Psoas muscle (tissue), 8 donors: Measurements from ENCODE around the gene SYNGAP1. TPM values are rescaled to one million over a fixed set of nuclear protein-coding genes. Genes with fewer than 3 reads are reported as not detected.
A peak's percentile ranks its signal among the peaks of the same experiment; 100 is the strongest.

Experiments used
- ATAC-seq, 4 donors: fragments of 200-7000 bp; cut with Tn5 transposase; one replicate each; pipeline ENCODE4 v1.9.1; 2020; ENCODE audit warnings: moderate library complexity in 3 of 4, mild to moderate bottlenecking in 2 of 4
- DNase-seq, 2 donors: peaks; one replicate each; pipeline ENCODE4 v3.0.0-alpha.2; 2020
- H3K27ac ChIP-seq: fragments of 200-600 bp; one replicate; pipeline ENCODE4 v1.8.0; 2022
- H3K27me3 ChIP-seq, 3 donors: fragments of 200-600 bp in 1 of 3; one replicate each; pipeline versions ENCODE4 v1.6.1 to v1.8.0; 2013 to 2022; ENCODE audit warnings: low read length in 2 of 3, mild to moderate bottlenecking in 2 of 3, moderate library complexity in 1 of 3; ENCODE audit not compliant: insufficient read depth in 3 of 3
- H3K36me3 ChIP-seq, 2 donors: fragments of 200-600 bp in 1 of 2; one replicate each; pipeline versions ENCODE4 v1.6.1 to v1.8.0; 2013 to 2022; ENCODE audit warnings: low read depth in 1 of 2, mild to moderate bottlenecking in 1 of 2, moderate library complexity in 1 of 2; ENCODE audit not compliant: insufficient read depth in 1 of 2
- H3K4me1 ChIP-seq: fragments of 200-600 bp; one replicate; pipeline ENCODE4 v1.8.0; 2022
- H3K4me3 ChIP-seq: fragments of 200-600 bp; one replicate; pipeline ENCODE4 v1.8.0; 2022; ENCODE audit warnings: mild to moderate bottlenecking
- H3K9me3 ChIP-seq: fragments of 200-600 bp; one replicate; pipeline ENCODE4 v1.8.0; 2022
- CTCF ChIP-seq: fragments of 200-600 bp; IDR thresholded peaks from one replicate; pipeline ENCODE4 v1.8.0; 2022; ENCODE audit warnings: antibody characterized with exemption
- WGBS, 3 donors: extraction: QIAGEN DNeasy Blood & Tissue Kit; methylation state at CpG; one replicate each; pipeline versions ENCODE4 v1.1.6 to v1.1.7; 2013; 5-methylcytosine and 5-hydroxymethylcytosine counted together
- intact Hi-C, 2 donors: fragments of 100-400 bp; cut with DNase I; formaldehyde crosslinking; loops; one replicate each; pipeline versions ENCODE4 v1.11.0 to v1.14.2; 2022
- polyA plus RNA-seq, 3 donors: library from polyadenylated mRNA; stranded (reverse); fragments of 200-250 nt; gene quantifications; one replicate each; pipeline ENCODE4 v1.2.3, GENCODE V29; 2013
- total RNA-seq, 4 donors: library from RNA; stranded (reverse); fragmentation: NEBNext Ultra II Directional in 2 of 4; extraction: Animal tissue kit (Norgen Biotek cat#: 25700) in 2 of 4; gene quantifications; one replicate each; pipeline versions ENCODE4 v1.2.1 to v1.2.4, GENCODE V29; 2021 to 2023
- donor health status: healthy with polysubstance abuse.
- donor health status: DM: no; HTN: no; CAD: no; lungs with moderate emphysema.
- donor health status: Bipolar disorder and iron deficiency.
- donor health status: healthy.
- donor health status: DM: yes; HTN: yes; CAD: no.
- donor health status: DM: no; HTN: no; CAD: no.
- donor health status: DM: no; HTN: no; CAD: no.
- donor health status: DM: yes; HTN: yes; CAD: no.

SYNGAP1 gene
- total and polyA plus RNA-seq, 7 donors = 0.70 to 4.3 (median 2.2) TPM

- H3K9me3 ChIP-seq = no peaks in the 10 kb centered on the region
- WGBS, 3 donors = 3 to 5% (median 4%) methylated on average over 25 of the region's 25 CpGs
- ATAC-seq (peak in 1 of 4 donors; percentile 20), DNase-seq (no peak)
- no peak for TF ChIP-seq CTCF
- intact Hi-C loops = loop anchor here in 1 of 2 donors (10.0 kb wide), 1 partner anchor 213 kb away; the partner anchor contains the start of genes HSD17B8, RING1, RXRB and SLC39A7
- H3K27ac ChIP-seq = peak overlapping the region; percentile 88
- peaks cover 18% of the 10 kb centered on the region for H3K4me1 ChIP-seq
- peak overlapping the region; percentile 73 for H3K4me3 ChIP-seq
- H3K36me3 ChIP-seq = peaks cover 3 to 44% of the 10 kb centered on the region in 2 donors
- no peaks in the 10 kb centered on the region for H3K27me3 ChIP-seq
Measured at GRCh38 chr6:33417128-33417902, 2.5 kb upstream of the SYNGAP1 start.

GRCh38 chr6:33417903-33418689 is 1.8 kb upstream of the SYNGAP1 start, which contains the start of gene CUTA:
Gene CUTA, minus strand, starts transcription at chr6:33418107. Its CDS starts 107 bp downstream, at chr6:33418000.
- TF ChIP-seq CTCF = peak; percentile 25
- no peaks in the 10 kb centered on the region for H3K9me3 ChIP-seq
- ATAC-seq (peak; percentile 96), DNase-seq (peak; percentile 99 to 100)
- peaks cover 18% of the 10 kb centered on the region for H3K4me1 ChIP-seq
- 0 to 1% (median 0%) methylated on average over 51 of the region's 51 CpGs for WGBS, 3 donors
- H3K27ac ChIP-seq = peak within 1 kb of the TSS; percentile 97
- peaks cover 3 to 36% of the 10 kb centered on the region in 2 donors for H3K36me3 ChIP-seq
- peak within 1 kb of the TSS; percentile 73 for H3K4me3 ChIP-seq
- intact Hi-C loops = loop anchor here in 1 of 2 donors (10.0 kb wide), 1 partner anchor 213 kb away; the partner anchor contains the start of genes HSD17B8, RING1, RXRB and SLC39A7
- no peaks in the 10 kb centered on the region for H3K27me3 ChIP-seq

GRCh38 chr6:33418690-33419291 is 1.1 kb upstream of the SYNGAP1 start:
- ATAC-seq = no peak

More at GRCh38 chr6:33418690-33419291, 1.1 kb upstream of the SYNGAP1 start:
- Histone ChIP-seq H3K4me1 (peaks cover 18% of the 10 kb centered on the region), H3K9me3 (no peaks in the 10 kb centered on the region), H3K27me3 (no peaks in the 10 kb centered on the region), H3K4me3 (peak overlapping the region; percentile 73), H3K36me3 (peaks cover 3 to 29% of the 10 kb centered on the region in 2 donors), H3K27ac (peak overlapping the region; percentile 97)
- 41 to 49% (median 41%) methylated on average over 8 of the region's 8 CpGs for WGBS, 3 donors
- intact Hi-C loops = loop anchor here in 1 of 2 donors (10.0 kb wide), 1 partner anchor 214 kb away; the partner anchor contains the start of genes HSD17B8, RING1, RXRB and SLC39A7
- TF ChIP-seq CTCF = no peak
- DNase-seq = no peak
